Activated T-helper 2 cell treated with anti-CD3 and anti-CD28 coated beads, Interferon-gamma antibody, Interleukin-2, Interleukin-4, amounts not matched to agents 10 μg/mL and 5 μg/mL and 100 μg/mL, durations not matched to agents 14 hours and 24 hours and 36 hours (primary cell): ENCODE measurements around the gene PIEZO2. TPM values are rescaled to one million over a fixed set of nuclear protein-coding genes. Genes with fewer than 3 reads are reported as not detected.

Source experiments
- DNase-seq: peaks from one replicate; pipeline ENCODE4 v3.0.0; 2021; ENCODE audit warnings: low spot score
- H3K27ac Mint-ChIP-seq: one replicate; pipeline ENCODE4 v1.8.0; 2021; ENCODE audit warnings: mixed read lengths
- H3K27me3 Mint-ChIP-seq: one replicate; pipeline ENCODE4 v1.8.0; 2021; ENCODE audit warnings: low read depth, mixed read lengths
- H3K36me3 Mint-ChIP-seq: one replicate; pipeline ENCODE4 v1.8.0; 2021; ENCODE audit warnings: low read depth, mixed read lengths
- H3K4me1 Mint-ChIP-seq: one replicate; pipeline ENCODE4 v1.8.0; 2021; ENCODE audit warnings: low read depth, mixed read lengths
- H3K4me3 Mint-ChIP-seq: one replicate; pipeline ENCODE4 v1.8.0; 2021; ENCODE audit warnings: low read depth, mild to moderate bottlenecking, moderate library complexity, mixed read lengths
- H3K9me3 Mint-ChIP-seq: one replicate; pipeline ENCODE4 v1.8.0; 2021; ENCODE audit warnings: mixed read lengths
- intact Hi-C: fragments of 100-400 bp; cut with micrococcal nuclease; formaldehyde crosslinking; loops from one replicate; pipeline ENCODE4 v1.15.1; 2023
- total RNA-seq: library from RNA; stranded (reverse); gene quantifications from 2 replicates; pipeline ENCODE4 v1.2.3, GENCODE V29; 2022

PIEZO2 gene
- total RNA-seq, 1 donor from 2014 or later = not detected

- Mint-ChIP-seq H3K4me1 (peaks cover 3% of the 10 kb centered on the region), H3K27me3 (peaks cover 23% of the 10 kb centered on the region), H3K9me3 (no peaks in the 10 kb centered on the region), H3K4me3 (no peak overlapping the region), H3K36me3 (no peaks in the 10 kb centered on the region), H3K27ac (no peak overlapping the region)
- intact Hi-C loops = no loop called here
- DNase-seq = no peak
Observed at GRCh38 chr18:10767658-10768057, 381.7 kb downstream of the PIEZO2 start.

GRCh38 chr18:10760986-10761385 lies 388.4 kb downstream of the PIEZO2 start:
- DNase-seq = no peak
- Mint-ChIP-seq H3K27me3 (peaks cover 2% of the 10 kb centered on the region), H3K36me3 (no peaks in the 10 kb centered on the region), H3K4me1 (no peaks in the 10 kb centered on the region), H3K9me3 (no peaks in the 10 kb centered on the region), H3K4me3 (no peak overlapping the region), H3K27ac (no peak overlapping the region)
- intact Hi-C loops = no loop called here

GRCh38 chr18:10759241-10759640 lies 390.1 kb downstream of the PIEZO2 start:
- intact Hi-C loops = no loop called here
- Mint-ChIP-seq H3K27me3 (no peaks in the 10 kb centered on the region), H3K27ac (no peak overlapping the region), H3K4me3 (no peak overlapping the region), H3K36me3 (no peaks in the 10 kb centered on the region), H3K4me1 (no peaks in the 10 kb centered on the region), H3K9me3 (no peaks in the 10 kb centered on the region)
- no peak for DNase-seq

GRCh38 chr18:10757946-10758345 lies 391.4 kb downstream of the PIEZO2 start:
- Mint-ChIP-seq H3K9me3 (no peaks in the 10 kb centered on the region), H3K27me3 (no peaks in the 10 kb centered on the region), H3K4me1 (no peaks in the 10 kb centered on the region), H3K36me3 (no peaks in the 10 kb centered on the region), H3K4me3 (no peak overlapping the region), H3K27ac (no peak overlapping the region)
- no peak for DNase-seq
- intact Hi-C loops = no loop called here

- H3K36me3 Mint-ChIP-seq = no peaks in the 10 kb centered on the region
- H3K4me1 Mint-ChIP-seq = no peaks in the 10 kb centered on the region
- no peaks in the 10 kb centered on the region for H3K27me3 Mint-ChIP-seq
- no peak for DNase-seq
- H3K27ac Mint-ChIP-seq = no peak overlapping the region
- H3K9me3 Mint-ChIP-seq = no peaks in the 10 kb centered on the region
- H3K4me3 Mint-ChIP-seq = no peak overlapping the region
- intact Hi-C loops = no loop called here
Observed at GRCh38 chr18:10757349-10757748, 392.0 kb downstream of the PIEZO2 start.

- H3K9me3 Mint-ChIP-seq = no peaks in the 10 kb centered on the region
- intact Hi-C loops = no loop called here
Observed at GRCh38 chr18:10755855-10756254, 393.5 kb downstream of the PIEZO2 start.

GRCh38 chr18:10754128-10754527 lies 395.2 kb downstream of the PIEZO2 start:
- no peak overlapping the region for H3K27ac Mint-ChIP-seq
- no peaks in the 10 kb centered on the region for H3K27me3 Mint-ChIP-seq
- no peaks in the 10 kb centered on the region for H3K9me3 Mint-ChIP-seq
- H3K4me1 Mint-ChIP-seq = no peaks in the 10 kb centered on the region
- H3K4me3 Mint-ChIP-seq = no peak overlapping the region
- no peak for DNase-seq
- intact Hi-C loops = no loop called here
- no peaks in the 10 kb centered on the region for H3K36me3 Mint-ChIP-seq

More at GRCh38 chr18:10755855-10756254, 393.5 kb downstream of the PIEZO2 start:
- no peak for DNase-seq
- Mint-ChIP-seq H3K4me3 (no peak overlapping the region), H3K4me1 (no peaks in the 10 kb centered on the region), H3K27me3 (no peaks in the 10 kb centered on the region), H3K27ac (no peak overlapping the region), H3K36me3 (no peaks in the 10 kb centered on the region)

GRCh38 chr18:10752382-10752781 lies 397.0 kb downstream of the PIEZO2 start:
- Mint-ChIP-seq H3K27me3 (no peaks in the 10 kb centered on the region), H3K4me1 (no peaks in the 10 kb centered on the region), H3K36me3 (no peaks in the 10 kb centered on the region), H3K27ac (no peak overlapping the region), H3K9me3 (no peaks in the 10 kb centered on the region), H3K4me3 (no peak overlapping the region)
- DNase-seq = no peak
- intact Hi-C loops = no loop called here

GRCh38 chr18:10751653-10752052 lies 397.7 kb downstream of the PIEZO2 start:
- Mint-ChIP-seq H3K4me1 (no peaks in the 10 kb centered on the region), H3K27ac (no peak overlapping the region), H3K36me3 (no peaks in the 10 kb centered on the region), H3K4me3 (no peak overlapping the region), H3K27me3 (no peaks in the 10 kb centered on the region), H3K9me3 (no peaks in the 10 kb centered on the region)
- intact Hi-C loops = no loop called here
- no peak for DNase-seq

GRCh38 chr18:10750191-10751035 lies 399.0 kb downstream of the PIEZO2 start:
- no peaks in the 10 kb centered on the region for H3K4me1 Mint-ChIP-seq
- H3K4me3 Mint-ChIP-seq = no peak overlapping the region
- DNase-seq = no peak
- no peaks in the 10 kb centered on the region for H3K27me3 Mint-ChIP-seq
- H3K27ac Mint-ChIP-seq = no peak overlapping the region
- no peaks in the 10 kb centered on the region for H3K9me3 Mint-ChIP-seq
- intact Hi-C loops = no loop called here
- no peaks in the 10 kb centered on the region for H3K36me3 Mint-ChIP-seq

- Mint-ChIP-seq H3K36me3 (no peaks in the 10 kb centered on the region), H3K4me1 (no peaks in the 10 kb centered on the region), H3K9me3 (no peaks in the 10 kb centered on the region), H3K27me3 (no peaks in the 10 kb centered on the region), H3K4me3 (no peak overlapping the region), H3K27ac (no peak overlapping the region)
- intact Hi-C loops = no loop called here
- DNase-seq = no peak
Observed at GRCh38 chr18:10748641-10749040, 400.7 kb downstream of the PIEZO2 start.

- intact Hi-C loops = no loop called here
Observed at GRCh38 chr18:10745971-10746370, 403.4 kb downstream of the PIEZO2 start.

GRCh38 chr18:10745219-10745618 lies 404.1 kb downstream of the PIEZO2 start:
- Mint-ChIP-seq H3K4me3 (no peak overlapping the region), H3K27me3 (no peaks in the 10 kb centered on the region), H3K9me3 (no peaks in the 10 kb centered on the region), H3K27ac (no peak overlapping the region), H3K4me1 (no peaks in the 10 kb centered on the region), H3K36me3 (no peaks in the 10 kb centered on the region)
- intact Hi-C loops = no loop called here
- no peak for DNase-seq

More at GRCh38 chr18:10745971-10746370, 403.4 kb downstream of the PIEZO2 start:
- no peak overlapping the region for H3K4me3 Mint-ChIP-seq
- H3K36me3 Mint-ChIP-seq = no peaks in the 10 kb centered on the region
- no peaks in the 10 kb centered on the region for H3K9me3 Mint-ChIP-seq
- no peaks in the 10 kb centered on the region for H3K27me3 Mint-ChIP-seq
- DNase-seq = no peak
- no peak overlapping the region for H3K27ac Mint-ChIP-seq
- H3K4me1 Mint-ChIP-seq = no peaks in the 10 kb centered on the region
